ENCODE data around the gene TSPAN10.

TSPAN10 gene

GRCh38 chr17:81688616-81689015, 51.6 kb downstream of the TSPAN10 start:
- DNase-seq: no peak

- DNase-seq: no peak
Observed at GRCh38 chr17:81690066-81690465, 53.1 kb downstream of the TSPAN10 start.

GRCh38 chr17:81690549-81690948, 53.6 kb downstream of the TSPAN10 start:
- no peak for DNase-seq

GRCh38 chr17:81691196-81691595, 54.2 kb downstream of the TSPAN10 start:
- DNase-seq: no peak

GRCh38 chr17:81691608-81692007, 54.6 kb downstream of the TSPAN10 start:
- no peak for DNase-seq

- DNase-seq: no peak
Observed at GRCh38 chr17:81693509-81694210, 56.7 kb downstream of the TSPAN10 start.

GRCh38 chr17:81694810-81695209, 57.8 kb downstream of the TSPAN10 start:
- DNase-seq: no peak

GRCh38 chr17:81695211-81695610, 58.2 kb downstream of the TSPAN10 start:
- no peak for DNase-seq

GRCh38 chr17:81695801-81696200, 58.8 kb downstream of the TSPAN10 start:
- no peak for DNase-seq

GRCh38 chr17:81696218-81696941, 59.4 kb downstream of the TSPAN10 start:
- no peak for DNase-seq

- no peak for DNase-seq
Observed at GRCh38 chr17:81697261-81698044, 60.5 kb downstream of the TSPAN10 start.
